Mucosa of rectum (tissue), 2 donors: ENCODE results near the gene TPR.
"Not testable (repeated sequence)": the region's sequence is repeated elsewhere in the genome, so short reads cannot be mapped to it uniquely, and the experiment has no call there.

Source experiments
- H3K27ac ChIP-seq, 2 donors: one replicate each; pipeline ENCODE4 v1.7.0; 2013; ENCODE audit warnings: inconsistent platforms in 2 of 2, low read depth in 2 of 2, low read length in 2 of 2
- H3K27me3 ChIP-seq, 2 donors: one replicate each; pipeline ENCODE4 v1.7.0; 2013; ENCODE audit warnings: low read length in 2 of 2; ENCODE audit not compliant: control insufficient read depth in 2 of 2, insufficient read depth in 2 of 2
- H3K36me3 ChIP-seq, 2 donors: one replicate each; pipeline ENCODE4 v1.7.0; 2013; ENCODE audit warnings: low read length in 2 of 2; ENCODE audit not compliant: control insufficient read depth in 2 of 2, insufficient read depth in 2 of 2
- H3K4me1 ChIP-seq, 2 donors: one replicate each; pipeline ENCODE4 v1.7.0; 2013; ENCODE audit warnings: low read length in 2 of 2, mild to moderate bottlenecking in 1 of 2; ENCODE audit not compliant: control insufficient read depth in 2 of 2, insufficient read depth in 2 of 2
- H3K4me3 ChIP-seq, 2 donors: one replicate each; pipeline ENCODE4 v1.7.0; 2013; ENCODE audit warnings: low read length in 2 of 2
- H3K9ac ChIP-seq, 2 donors: one replicate each; pipeline ENCODE4 v1.7.0; 2013; ENCODE audit warnings: low read length in 2 of 2, low read depth in 1 of 2, mild to moderate bottlenecking in 1 of 2
- H3K9me3 ChIP-seq, 2 donors: one replicate each; pipeline ENCODE4 v1.7.0; 2013; ENCODE audit warnings: low read length in 2 of 2; ENCODE audit not compliant: control insufficient read depth in 2 of 2
- donor health status: healthy.
- donor health status: Normal muscosa, but diverticular disease.

TPR gene

DNA sequence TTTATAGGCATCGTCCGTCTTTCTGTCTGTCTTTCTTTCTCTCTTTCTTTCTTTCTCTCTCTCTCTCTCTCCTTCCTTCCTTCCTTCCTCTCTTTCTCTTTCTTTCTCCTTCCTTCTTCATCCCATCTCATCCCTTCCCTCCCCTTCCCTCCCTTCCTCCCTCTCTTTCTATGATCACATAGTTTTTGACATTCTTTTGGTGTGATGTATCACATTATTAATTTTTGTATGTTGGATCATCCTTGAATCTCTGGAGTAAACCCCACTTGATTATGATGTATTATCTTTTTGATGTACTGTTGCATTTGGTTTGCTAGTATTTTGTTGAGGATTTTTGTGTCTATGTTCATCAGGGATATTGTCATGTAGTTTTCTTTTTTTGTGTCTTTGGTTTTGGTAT, 26.4 kb upstream of the TPR start:
- H3K27me3 ChIP-seq, H3K4me3 ChIP-seq, H3K9ac ChIP-seq, H3K27ac ChIP-seq, H3K9me3 ChIP-seq, H3K4me1 ChIP-seq: not testable (repeated sequence)
- H3K36me3 ChIP-seq, result peaks cover 20 to 26% of the 10 kb centered on the region in 2 donors

GRCh38 chr1:186392711-186393110, 17.7 kb upstream of the TPR start:
- H3K27ac ChIP-seq, H3K27me3 ChIP-seq, H3K4me3 ChIP-seq, H3K4me1 ChIP-seq, H3K9ac ChIP-seq, H3K9me3 ChIP-seq: not testable (repeated sequence)
- peaks cover 50 to 62% of the 10 kb centered on the region in 2 donors for H3K36me3 ChIP-seq

- H3K27ac ChIP-seq, result no peak overlapping the region
- no peak overlapping the region for H3K4me3 ChIP-seq
- peaks cover 44 to 63% of the 10 kb centered on the region in 2 donors for H3K36me3 ChIP-seq
- H3K9me3 ChIP-seq, result no peaks in the 10 kb centered on the region
- no peaks in the 10 kb centered on the region for H3K27me3 ChIP-seq
- no peaks in the 10 kb centered on the region for H3K4me1 ChIP-seq
- H3K9ac ChIP-seq, result no peak overlapping the region
These were observed 16.8 kb upstream of the TPR start for GRCh38 chr1:186391841-186392240.

DNA sequence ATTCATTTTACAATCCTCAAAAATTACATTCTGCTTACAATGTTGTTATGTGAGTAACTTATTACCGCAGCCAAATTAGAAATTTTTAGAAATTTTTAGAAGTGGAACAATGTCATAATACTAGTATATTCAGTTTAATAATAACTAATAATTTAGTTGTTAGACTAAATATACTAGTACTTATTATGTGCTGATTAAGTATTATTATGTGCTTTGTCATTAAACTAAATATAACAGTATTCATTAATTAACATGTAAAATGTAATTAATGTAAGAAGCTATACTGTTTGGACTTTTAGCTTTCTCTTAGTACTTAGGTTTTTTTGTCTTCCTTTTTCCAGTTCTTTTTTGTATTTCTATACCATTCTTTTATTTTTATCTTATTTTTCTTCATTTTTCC, 15.9 kb upstream of the TPR start:
- Histone ChIP-seq H3K36me3 (peaks cover 41 to 63% of the 10 kb centered on the region in 2 donors), H3K27me3 (no peaks in the 10 kb centered on the region), H3K9ac (no peak overlapping the region), H3K9me3 (no peaks in the 10 kb centered on the region), H3K4me1 (no peaks in the 10 kb centered on the region), H3K27ac (no peak overlapping the region), H3K4me3 (no peak overlapping the region)

GRCh38 chr1:186386725-186387383, 11.8 kb upstream of the TPR start:
- peaks cover 36 to 52% of the 10 kb centered on the region in 2 donors for H3K36me3 ChIP-seq
- no peak overlapping the region for H3K9ac ChIP-seq
- no peak overlapping the region for H3K4me3 ChIP-seq
- no peak overlapping the region for H3K27ac ChIP-seq
- no peaks in the 10 kb centered on the region for H3K4me1 ChIP-seq
- no peaks in the 10 kb centered on the region for H3K9me3 ChIP-seq
- no peaks in the 10 kb centered on the region for H3K27me3 ChIP-seq

GRCh38 chr1:186375929-186376319, 871 bp upstream of the TPR start:
- H3K9ac ChIP-seq, result peak overlapping the region; percentile 94 to 96
- H3K4me1 ChIP-seq, result peaks cover 11 to 12% of the 10 kb centered on the region in 2 donors
- peaks cover 12 to 13% of the 10 kb centered on the region in 2 donors for H3K36me3 ChIP-seq
- no peaks in the 10 kb centered on the region for H3K27me3 ChIP-seq
- peak overlapping the region; percentile 99 to 100 for H3K27ac ChIP-seq
- no peaks in the 10 kb centered on the region for H3K9me3 ChIP-seq
- H3K4me3 ChIP-seq, result peak overlapping the region; percentile 99

- Histone ChIP-seq H3K9me3 (no peaks in the 10 kb centered on the region), H3K27me3 (no peaks in the 10 kb centered on the region), H3K4me3 (peak overlapping the region; percentile 99), H3K27ac (peak overlapping the region; percentile 99 to 100), H3K36me3 (peaks cover 13 to 15% of the 10 kb centered on the region in 2 donors), H3K4me1 (peaks cover 11 to 12% of the 10 kb centered on the region in 2 donors), H3K9ac (peak overlapping the region; percentile 94 to 96)
These were observed 526 bp downstream of the TPR start for GRCh38 chr1:186374303-186375151.

- H3K27me3 ChIP-seq, H3K9me3 ChIP-seq, H3K27ac ChIP-seq, H3K4me3 ChIP-seq, H3K4me1 ChIP-seq, H3K9ac ChIP-seq: not testable (repeated sequence)
- H3K36me3 ChIP-seq, result peaks cover 74 to 85% of the 10 kb centered on the region in 2 donors
These were observed 27.0 kb downstream of the TPR start for GRCh38 chr1:186347837-186348691.

DNA sequence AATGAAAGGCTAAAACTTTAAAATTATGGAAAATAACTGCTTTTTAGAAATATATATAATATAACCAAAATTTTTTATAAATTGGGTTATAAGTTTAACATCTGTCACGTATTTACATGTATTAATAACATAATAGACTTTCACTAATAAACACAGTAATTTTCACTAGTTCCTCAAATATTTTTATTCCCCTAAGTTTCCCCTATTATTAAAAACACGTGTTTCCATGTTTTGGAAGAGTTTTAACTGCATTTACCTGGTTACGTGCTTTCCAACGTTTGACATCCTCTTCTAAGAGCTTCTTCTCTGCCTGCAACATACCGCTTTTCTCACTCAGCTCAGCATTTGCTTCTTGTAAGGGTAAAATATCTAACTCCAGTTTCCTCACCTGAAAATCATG, 34.3 kb downstream of the TPR start:
- Histone ChIP-seq H3K4me1 (no peaks in the 10 kb centered on the region), H3K36me3 (peaks cover 82 to 87% of the 10 kb centered on the region in 2 donors), H3K27ac (no peak overlapping the region), H3K9ac (no peak overlapping the region), H3K27me3 (no peaks in the 10 kb centered on the region), H3K4me3 (no peak overlapping the region), H3K9me3 (no peaks in the 10 kb centered on the region)

DNA sequence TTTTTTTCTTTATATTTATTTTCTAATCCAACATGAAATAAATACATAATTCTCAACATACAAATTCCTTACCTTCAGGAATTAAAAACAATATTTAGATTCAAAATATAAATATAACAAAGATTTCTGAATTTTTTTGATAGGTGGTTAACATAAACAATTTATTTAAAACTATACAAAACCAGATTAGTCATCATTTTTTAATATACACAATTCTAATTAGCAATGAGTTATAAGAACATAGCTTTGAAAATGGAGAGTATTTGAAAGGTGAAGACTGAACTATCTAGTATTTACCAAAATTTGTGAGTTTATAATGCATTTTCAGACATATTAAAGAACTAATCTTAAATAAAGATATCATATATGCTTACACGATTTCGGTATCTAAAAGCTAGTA, 37.5 kb downstream of the TPR start:
- H3K4me3 ChIP-seq, result no peak overlapping the region
- H3K27me3 ChIP-seq, result no peaks in the 10 kb centered on the region
- peaks cover 80 to 91% of the 10 kb centered on the region in 2 donors for H3K36me3 ChIP-seq
- no peak overlapping the region for H3K9ac ChIP-seq
- H3K9me3 ChIP-seq, result no peaks in the 10 kb centered on the region
- no peak overlapping the region for H3K27ac ChIP-seq
- no peaks in the 10 kb centered on the region for H3K4me1 ChIP-seq
